GM19035 (cell line): ENCODE data around the gene GALNT18.
"Not testable (repeated sequence)": the region's sequence is repeated elsewhere in the genome, so short reads cannot be mapped to it uniquely, and the experiment has no call there.

ENCODE experiments used
- ATAC-seq: cut with Tn5 transposase; IDR thresholded peaks from one replicate; pipeline ENCODE4 v1.9.1; 2021; ENCODE audit not compliant: unreplicated experiment

The GALNT18 gene

DNA sequence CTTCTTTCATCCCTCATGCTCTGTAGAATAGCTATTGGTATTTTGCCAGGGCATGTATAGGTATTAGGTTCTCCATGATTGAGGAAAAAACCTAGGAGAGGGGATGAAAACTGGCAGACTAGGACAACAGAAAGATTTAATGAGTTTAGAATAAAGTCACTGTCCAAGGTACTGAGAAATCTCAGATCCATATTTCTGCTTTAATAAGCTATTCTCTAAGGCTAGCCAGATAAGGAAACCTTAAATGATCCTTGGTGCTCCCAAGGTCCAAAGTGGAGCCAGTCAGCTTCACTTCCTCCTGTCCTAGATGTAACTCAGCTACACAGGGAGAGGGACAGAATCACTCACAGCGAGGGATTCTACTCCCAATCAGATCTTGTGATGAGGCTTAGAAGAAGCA is 255.0 kb downstream of the GALNT18 start:
- no peak for ATAC-seq

- no peak for ATAC-seq
Measured at GRCh38 chr11:11363674-11364073, 258.1 kb downstream of the GALNT18 start.

DNA sequence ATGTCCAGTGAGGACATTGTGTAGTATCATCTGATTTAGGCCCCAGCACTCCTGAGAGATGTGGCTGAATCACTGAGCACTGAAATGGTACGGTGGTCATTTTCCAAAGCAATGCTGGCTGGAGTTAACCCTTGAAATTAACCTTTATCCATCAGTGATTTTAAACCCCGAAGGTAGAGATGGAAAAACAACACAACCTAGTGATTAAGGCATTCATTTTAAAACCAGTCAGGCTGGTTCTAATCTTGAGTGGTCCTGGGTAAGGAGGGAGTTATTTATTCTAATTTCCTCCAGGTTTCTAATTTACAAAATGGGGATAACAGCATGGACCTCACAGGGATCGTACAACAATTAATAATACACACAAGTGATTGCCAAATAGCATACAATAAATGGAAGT is 262.2 kb downstream of the GALNT18 start:
- no peak for ATAC-seq

GRCh38 chr11:11356842-11357241 is 265.0 kb downstream of the GALNT18 start:
- ATAC-seq, result no peak

DNA sequence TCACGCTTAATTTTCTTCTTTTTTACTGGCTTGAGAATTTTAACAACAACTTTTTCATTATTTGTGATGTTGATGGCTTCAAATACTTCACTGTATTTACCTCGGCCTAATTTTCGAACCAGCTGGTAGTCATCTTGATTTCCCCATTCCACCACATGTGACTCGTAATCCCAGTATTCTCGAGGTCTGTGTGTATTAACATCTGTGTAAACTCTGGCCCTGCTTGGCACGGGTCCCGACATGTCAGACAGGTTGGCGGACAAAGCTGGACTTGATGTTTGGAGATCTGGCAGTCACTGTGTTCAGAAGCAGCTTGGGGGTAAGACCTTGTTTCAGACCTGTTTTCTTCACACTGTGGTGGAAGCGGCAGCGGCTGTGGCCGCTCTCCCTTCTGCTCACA is 268.9 kb downstream of the GALNT18 start, which contains the start of gene CSNK2A3:
Gene CSNK2A3 (minus strand): TSS at position 373 of the 400 bp plus-strand sequence. CDS start 131 bp downstream, at position 242.
- ATAC-seq, result not testable (repeated sequence)

DNA sequence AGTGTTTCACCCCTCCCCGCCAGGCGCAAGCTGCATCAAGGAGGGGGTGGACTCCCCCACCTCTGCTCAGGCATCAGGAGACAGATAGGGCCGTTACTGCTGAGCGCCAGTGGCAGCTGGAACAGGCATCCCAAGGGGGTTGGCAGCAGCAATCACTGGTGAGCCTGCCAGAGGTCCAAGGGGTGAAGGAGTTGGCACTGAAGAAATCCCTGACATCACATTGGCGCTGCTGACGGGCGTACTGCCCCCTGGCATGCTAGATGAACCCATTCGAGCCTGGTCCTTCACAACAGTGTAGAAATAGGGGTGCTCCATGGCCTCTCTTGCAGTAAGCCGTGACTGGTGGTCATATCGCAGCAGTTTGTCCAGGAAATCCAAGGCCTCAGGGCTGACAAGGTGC is 270.0 kb downstream of the GALNT18 start:
- ATAC-seq, result not testable (repeated sequence)

GRCh38 chr11:11351042-11351586 is 270.7 kb downstream of the GALNT18 start:
- ATAC-seq, result no peak

GRCh38 chr11:11349870-11350337 is 271.9 kb downstream of the GALNT18 start:
- no peak for ATAC-seq

GRCh38 chr11:11349106-11349825 is 272.5 kb downstream of the GALNT18 start:
- ATAC-seq, result no peak

DNA sequence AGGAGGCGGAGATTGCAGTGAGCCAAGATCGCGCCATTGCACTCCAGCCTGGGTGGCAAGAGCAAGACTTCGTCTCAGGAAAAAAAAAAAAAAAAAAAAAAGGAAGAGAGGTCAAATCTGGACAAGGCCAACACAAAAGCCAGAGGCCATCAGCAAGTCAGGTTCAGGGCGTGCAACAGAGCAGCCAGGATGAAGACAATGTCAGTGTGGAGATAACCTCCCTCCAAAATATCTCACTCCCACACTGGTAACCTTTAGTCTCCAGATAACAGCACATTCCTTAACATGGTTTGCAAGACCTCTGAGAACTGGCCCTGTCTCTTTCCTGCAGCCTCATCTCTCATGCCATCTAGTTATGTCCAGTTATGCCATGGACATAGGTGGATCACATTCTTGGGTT is 273.5 kb downstream of the GALNT18 start:
- no peak for ATAC-seq

GRCh38 chr11:11347592-11347991 is 274.2 kb downstream of the GALNT18 start:
- ATAC-seq, result no peak

DNA sequence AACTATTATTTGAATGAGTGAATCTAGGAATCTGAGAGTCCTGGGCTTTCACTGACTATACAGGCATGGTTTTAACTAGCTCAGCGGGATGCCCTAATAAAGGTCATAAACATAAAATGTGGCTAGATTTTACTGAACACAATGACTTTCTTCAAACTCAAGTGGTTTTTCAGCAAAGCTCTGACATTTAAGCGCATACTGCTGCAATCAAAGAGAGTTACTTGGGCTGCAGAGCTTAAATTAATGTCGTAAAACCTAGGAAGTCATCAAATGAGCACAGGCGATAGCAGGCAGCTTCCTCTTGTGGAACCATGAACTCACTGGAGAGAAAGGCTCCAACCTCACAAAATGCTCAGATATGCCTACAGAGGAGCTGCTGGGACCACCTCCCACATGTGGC is 275.5 kb downstream of the GALNT18 start:
- no peak for ATAC-seq

DNA sequence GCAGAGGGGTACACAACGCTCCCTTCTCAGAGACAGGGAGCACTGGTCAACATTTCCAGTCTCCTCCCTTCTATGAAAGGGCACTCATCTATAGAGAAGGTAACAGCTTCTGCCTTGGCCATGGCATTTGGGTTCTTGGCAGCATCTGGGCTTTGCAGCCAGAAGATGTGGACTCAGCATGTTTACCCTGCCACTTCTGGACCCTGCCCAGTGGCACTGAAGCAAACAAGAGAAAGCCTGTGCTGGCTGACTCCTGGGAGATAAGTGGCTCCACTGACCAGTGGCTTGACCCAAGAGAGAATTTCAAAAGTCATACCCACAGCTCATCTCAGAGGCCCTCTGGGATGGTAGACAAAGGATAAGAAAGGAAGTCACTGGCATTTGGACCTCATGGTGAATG is 276.7 kb downstream of the GALNT18 start:
- ATAC-seq, result no peak

GRCh38 chr11:11344045-11344444 is 277.8 kb downstream of the GALNT18 start:
- ATAC-seq, result no peak

- no peak for ATAC-seq
Measured at GRCh38 chr11:11338304-11338703, 283.5 kb downstream of the GALNT18 start.

DNA sequence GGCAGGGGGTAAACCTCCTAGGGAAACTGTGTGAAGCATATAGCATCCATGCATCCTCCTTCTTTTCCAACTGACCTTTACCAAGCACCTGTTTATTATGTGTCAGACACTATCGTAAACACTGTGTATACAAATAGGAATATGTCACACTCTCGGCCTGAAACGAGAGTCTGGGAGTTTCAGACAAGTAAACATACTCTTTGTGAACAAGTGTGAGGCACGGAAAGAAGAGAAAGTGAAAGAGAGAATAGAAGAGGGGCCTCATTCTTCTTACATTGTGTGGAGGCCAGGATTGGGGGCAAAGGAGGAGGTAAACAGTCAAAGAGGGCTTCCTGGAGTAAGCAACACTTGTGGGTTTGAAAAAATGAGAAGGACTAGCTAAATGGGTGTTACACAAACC is 285.1 kb downstream of the GALNT18 start:
- no peak for ATAC-seq

DNA sequence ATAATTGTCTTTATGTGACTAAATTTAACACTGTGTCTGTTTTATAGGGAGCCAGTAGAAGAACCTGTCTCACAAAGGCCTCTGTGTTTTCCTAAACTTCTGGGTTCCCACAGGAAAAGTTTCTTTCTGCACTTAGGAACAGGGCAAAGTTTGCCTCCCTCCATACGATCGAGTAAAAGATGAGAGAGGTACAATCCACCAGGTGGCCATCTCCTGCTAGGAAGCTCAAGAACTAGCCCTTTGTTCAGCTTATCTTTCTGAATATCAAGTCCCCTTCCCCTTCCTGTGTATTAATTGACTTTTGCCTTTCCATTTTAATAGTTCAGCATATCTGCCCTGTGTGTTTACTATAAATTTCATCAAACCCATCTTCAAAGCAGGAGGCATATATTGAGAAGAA is 286.8 kb downstream of the GALNT18 start:
- ATAC-seq, result no peak

GRCh38 chr11:11334607-11335006 is 287.2 kb downstream of the GALNT18 start:
- no peak for ATAC-seq

DNA sequence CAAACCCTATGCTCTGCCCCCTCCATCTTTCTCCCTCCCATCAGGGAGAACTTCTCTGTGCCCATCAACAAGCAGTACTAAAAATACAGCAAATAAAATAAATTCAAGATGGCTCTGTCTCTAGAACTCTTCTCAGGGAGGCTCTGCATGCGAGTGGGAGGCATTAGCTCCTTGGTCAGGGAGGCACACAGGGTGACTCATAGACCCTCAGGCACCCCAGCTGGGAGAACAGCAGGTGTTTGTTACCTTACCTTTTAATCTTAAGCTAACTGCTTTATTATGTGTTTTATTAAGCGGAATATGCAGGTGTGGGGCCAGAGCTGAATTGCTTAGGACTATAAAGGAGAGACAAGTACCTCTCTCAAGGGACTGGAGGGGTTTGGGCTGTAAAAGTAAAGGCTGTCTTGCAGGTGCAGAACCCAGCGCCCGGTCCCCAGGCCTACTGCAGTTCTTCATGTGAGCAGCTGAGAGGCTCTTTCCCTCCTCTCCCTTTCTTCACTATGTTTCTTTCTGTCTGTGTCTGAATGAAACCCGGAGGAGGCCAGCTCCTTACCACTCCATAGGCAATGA is 289.6 kb downstream of the GALNT18 start:
- no peak for ATAC-seq

GRCh38 chr11:11329062-11329806 is 292.6 kb downstream of the GALNT18 start:
- ATAC-seq, result no peak

DNA sequence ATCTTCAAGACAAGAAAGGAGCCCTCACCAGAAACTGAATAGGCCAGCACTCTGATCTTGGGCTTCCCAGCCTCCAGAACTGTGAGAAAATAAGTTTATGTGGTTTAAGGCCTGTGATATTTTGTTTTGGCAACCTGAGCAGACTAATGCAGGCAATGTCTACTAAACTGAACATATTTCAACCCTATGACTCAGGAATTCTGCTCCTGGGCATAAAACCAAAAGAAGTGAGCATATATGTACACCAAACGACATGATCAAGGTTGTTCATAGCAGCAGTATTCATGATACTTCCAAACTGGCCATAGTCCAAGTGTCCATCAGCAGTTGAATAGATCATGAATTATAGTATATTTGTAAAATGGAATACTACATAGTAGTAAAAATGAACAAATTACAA is 297.7 kb downstream of the GALNT18 start:
- no peak for ATAC-seq

GRCh38 chr11:11322101-11322500 is 299.7 kb downstream of the GALNT18 start:
- no peak for ATAC-seq
